Bronchial epithelial cell (primary cell): ENCODE measurements around the gene ZBTB12. TPM values are rescaled to one million over a fixed set of nuclear protein-coding genes. Genes with fewer than 3 reads are reported as not detected.
A peak's percentile ranks its signal among the peaks of the same experiment; 100 is the strongest.
"Not testable (repeated sequence)": the region's sequence is repeated elsewhere in the genome, so short reads cannot be mapped to it uniquely, and the experiment has no call there.

ENCODE experiments used
- DNase-seq: peaks from one replicate; pipeline ENCODE4 v3.0.0-alpha.2; 2010; ENCODE audit warnings: low read depth
- FAIRE-seq: peaks from 2 replicates; lab custom pipeline; 2011; peaks lifted over from hg19 to GRCh38; lab: Jason Lieb, UNC
- H3K27me3 ChIP-seq: 2 replicates; pipeline ENCODE4 v1.5.1; 2011; ENCODE audit warnings: low read length; ENCODE audit not compliant: control insufficient read depth, insufficient read depth
- H3K36me3 ChIP-seq: 2 replicates; pipeline ENCODE4 v1.5.1; 2011; ENCODE audit warnings: low read length; ENCODE audit not compliant: control insufficient read depth, insufficient read depth
- H3K4me3 ChIP-seq: 2 replicates; pipeline ENCODE4 v1.5.1; 2011; ENCODE audit warnings: mild to moderate bottlenecking, low read depth, low read length, control low read depth
- CTCF ChIP-seq: IDR thresholded peaks from 2 replicates; pipeline ENCODE4 v1.5.1; 2011; ENCODE audit warnings: mild to moderate bottlenecking, moderate library complexity, low read length, control low read depth, inconsistent platforms; ENCODE audit not compliant: insufficient read depth, severe bottlenecking
- total RNA-seq: library from RNA; depleted of rRNA; stranded (reverse); fragments of >200 nt; gene quantifications from 2 replicates; pipeline ENCODE4 v1.2.1, GENCODE V29; 2014

ZBTB12 gene
- total RNA-seq, 1 donor from 2014 or later, result 1.3 TPM

GRCh38 chr6:31864818-31865204 lies 37.1 kb downstream of the ZBTB12 start:
- Histone ChIP-seq H3K4me3 (no peak overlapping the region), H3K36me3 (peaks cover 7% of the 10 kb centered on the region), H3K27me3 (no peaks in the 10 kb centered on the region)
- no peak for TF ChIP-seq CTCF
- no peak for FAIRE-seq
- no peak for DNase-seq

GRCh38 chr6:31864123-31864562 lies 37.7 kb downstream of the ZBTB12 start:
- FAIRE-seq, H3K27me3 ChIP-seq, DNase-seq: not testable (repeated sequence)
- Histone ChIP-seq H3K36me3 (peaks cover 13% of the 10 kb centered on the region), H3K4me3 (peak overlapping the region; percentile 41)

GRCh38 chr6:31862344-31863235 lies 39.3 kb downstream of the ZBTB12 start, which contains the start of gene NEU1:
NEU1 (minus strand) TSS chr6:31862821; CDS start chr6:31862776, 45 bp downstream.
- no peak for FAIRE-seq
- Histone ChIP-seq H3K36me3 (peaks cover 13% of the 10 kb centered on the region), H3K4me3 (peak within 1 kb of the TSS; percentile 82), H3K27me3 (no peaks in the 10 kb centered on the region)
- peak; percentile 99 for DNase-seq
- no peak for TF ChIP-seq CTCF

GRCh38 chr6:31861919-31862343 lies 40.0 kb downstream of the ZBTB12 start:
- Histone ChIP-seq H3K27me3 (no peaks in the 10 kb centered on the region), H3K4me3 (peak overlapping the region; percentile 82), H3K36me3 (peaks cover 13% of the 10 kb centered on the region)
- FAIRE-seq, result no peak
- TF ChIP-seq CTCF, result no peak
- DNase-seq, result no peak

- FAIRE-seq (no peak), DNase-seq (no peak)
- Histone ChIP-seq H3K36me3 (peaks cover 13% of the 10 kb centered on the region), H3K27me3 (no peaks in the 10 kb centered on the region), H3K4me3 (no peak overlapping the region)
- TF ChIP-seq CTCF, result no peak
Measured at GRCh38 chr6:31861150-31861549, 40.7 kb downstream of the ZBTB12 start.

GRCh38 chr6:31860349-31860748 lies 41.5 kb downstream of the ZBTB12 start:
- Histone ChIP-seq H3K36me3 (peaks cover 13% of the 10 kb centered on the region), H3K4me3 (no peak overlapping the region), H3K27me3 (no peaks in the 10 kb centered on the region)
- DNase-seq (no peak), FAIRE-seq (no peak)
- TF ChIP-seq CTCF, result no peak
